NCI-H187 (cell line): ENCODE measurements around the gene MSI2.

Experiments
- DNase-seq, 2 experiments: peaks; one replicate each; lab custom pipeline; 2025; lab: John Stamatoyannopoulos, UW

The MSI2 gene

DNA sequence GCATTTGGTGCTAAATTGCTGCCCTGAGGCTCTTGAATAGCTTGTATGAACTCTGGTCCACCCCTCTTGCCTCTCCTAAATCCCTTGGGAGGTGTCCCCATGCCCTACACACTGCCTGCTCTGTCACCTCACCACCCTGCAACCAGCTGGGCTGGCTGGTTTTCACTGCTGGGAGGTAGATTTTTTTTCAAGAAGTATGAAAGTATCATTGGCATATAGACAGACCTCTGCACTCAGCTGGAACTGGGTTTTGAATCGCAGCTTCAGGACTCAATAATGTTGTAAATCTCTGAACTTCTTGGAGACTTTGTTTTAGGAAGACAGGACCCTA, 184.9 kb downstream of the MSI2 start:
- DNase-seq: no peak

DNA sequence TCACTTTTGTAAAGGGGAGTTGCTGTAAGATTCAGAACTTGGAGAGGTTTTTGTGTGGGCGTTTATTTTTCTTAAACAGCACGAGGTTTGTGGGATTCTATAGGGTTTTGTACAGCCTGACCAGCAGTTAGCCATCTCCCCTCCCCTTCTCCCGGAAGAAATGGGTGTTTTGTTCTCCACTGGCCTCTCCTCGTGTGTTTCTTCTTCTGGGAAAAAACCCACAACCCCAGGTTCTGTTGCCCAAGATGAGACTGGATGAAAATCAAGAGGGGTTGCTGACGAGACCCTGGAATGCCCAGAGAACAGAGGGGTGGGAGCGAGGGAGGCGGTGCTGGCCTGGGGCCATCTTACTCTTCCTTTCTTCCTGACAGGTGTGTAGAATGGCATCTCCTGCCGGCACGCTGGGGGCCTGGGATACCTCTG, 186.1 kb downstream of the MSI2 start:
- no peak for DNase-seq

DNA sequence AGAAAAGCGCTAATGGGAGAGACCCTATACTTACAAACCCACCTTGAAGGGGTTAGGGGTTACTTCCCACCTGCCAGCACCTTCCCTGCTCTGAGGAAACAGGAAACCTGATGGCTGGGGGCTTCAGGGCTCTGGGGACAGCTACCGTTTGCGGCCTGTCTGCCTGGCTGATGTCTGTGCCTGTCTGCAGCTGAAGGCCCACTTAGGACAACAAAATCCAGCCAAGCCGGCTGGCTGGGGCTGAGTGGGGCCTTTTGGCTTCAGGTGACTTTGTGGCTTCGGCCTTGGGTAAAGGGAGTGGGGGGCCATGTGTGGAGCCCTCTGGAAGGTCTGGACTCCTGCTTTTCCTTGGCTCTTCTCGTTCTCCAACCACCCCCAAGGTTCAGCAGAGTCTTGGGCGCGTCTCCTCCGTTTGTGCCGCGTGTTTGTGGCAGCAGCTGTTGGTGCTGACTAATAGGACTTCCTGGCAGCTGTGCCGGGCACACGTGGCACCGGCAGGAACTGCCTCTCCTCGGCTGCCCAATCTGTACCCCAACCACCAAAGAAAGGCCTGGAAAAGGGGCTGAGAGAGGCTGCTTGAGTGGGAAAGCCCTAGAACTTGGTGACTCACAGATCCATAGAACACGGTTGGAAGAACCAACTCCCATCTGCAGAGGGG, 186.7 kb downstream of the MSI2 start:
- DNase-seq: peak in 1 of 2 experiments; percentile 10

DNA sequence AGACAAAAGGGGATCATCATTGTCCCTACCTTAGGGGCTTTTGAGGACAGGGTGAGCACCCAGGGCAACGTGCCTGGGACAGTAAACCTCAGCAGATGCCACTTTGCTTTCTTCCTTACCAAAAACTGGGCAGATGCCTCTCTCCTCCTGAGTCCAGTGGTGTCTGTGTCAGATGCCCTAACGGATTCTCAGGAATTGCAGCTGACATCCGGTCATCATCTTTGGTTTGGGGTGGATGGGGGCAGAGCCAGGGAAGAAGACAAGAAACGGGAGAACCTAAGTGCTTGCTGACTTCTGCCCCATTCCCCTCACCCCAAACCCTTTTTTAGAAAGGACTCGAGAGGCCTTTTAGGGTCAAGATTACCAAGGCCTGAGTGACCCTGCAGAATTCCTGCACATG, 187.5 kb downstream of the MSI2 start:
- DNase-seq: no peak

DNA sequence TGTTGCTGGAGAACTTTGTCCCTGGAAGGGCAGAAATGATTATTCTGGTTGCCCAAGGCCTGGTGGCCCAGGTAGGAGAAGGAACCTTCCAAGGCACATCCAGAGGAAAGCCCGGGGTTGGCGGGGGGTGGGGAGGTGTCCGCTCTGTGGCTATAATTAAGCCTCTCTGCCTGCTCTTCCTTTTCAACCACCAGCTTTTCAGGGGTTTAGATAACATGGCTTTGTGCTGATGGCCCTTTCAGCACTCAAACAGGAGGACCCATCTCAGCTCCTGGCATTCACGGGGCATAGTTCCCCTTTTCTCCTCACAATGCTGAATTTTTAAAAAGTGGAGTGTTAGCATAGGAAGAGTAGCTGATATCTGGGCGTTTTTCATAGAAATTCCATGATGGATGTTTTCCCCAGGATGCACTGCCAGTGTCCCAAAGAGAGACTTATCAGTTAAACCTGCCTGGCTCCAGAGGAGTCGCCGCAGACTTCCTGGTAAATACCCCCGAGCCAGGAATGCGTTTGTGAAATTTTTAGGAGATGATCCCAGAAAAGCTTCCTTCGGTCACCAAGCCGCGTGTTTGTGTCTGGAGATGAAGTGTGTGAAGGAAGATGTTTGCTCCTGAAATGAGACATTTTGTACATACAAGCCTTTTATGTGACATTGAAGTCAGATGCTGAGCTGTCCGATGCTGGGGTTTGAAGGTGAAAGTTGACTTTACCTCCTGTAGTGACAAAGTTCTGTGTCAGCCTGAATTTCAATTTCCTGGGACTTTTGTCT, 188.5 kb downstream of the MSI2 start:
- DNase-seq: no peak

DNA sequence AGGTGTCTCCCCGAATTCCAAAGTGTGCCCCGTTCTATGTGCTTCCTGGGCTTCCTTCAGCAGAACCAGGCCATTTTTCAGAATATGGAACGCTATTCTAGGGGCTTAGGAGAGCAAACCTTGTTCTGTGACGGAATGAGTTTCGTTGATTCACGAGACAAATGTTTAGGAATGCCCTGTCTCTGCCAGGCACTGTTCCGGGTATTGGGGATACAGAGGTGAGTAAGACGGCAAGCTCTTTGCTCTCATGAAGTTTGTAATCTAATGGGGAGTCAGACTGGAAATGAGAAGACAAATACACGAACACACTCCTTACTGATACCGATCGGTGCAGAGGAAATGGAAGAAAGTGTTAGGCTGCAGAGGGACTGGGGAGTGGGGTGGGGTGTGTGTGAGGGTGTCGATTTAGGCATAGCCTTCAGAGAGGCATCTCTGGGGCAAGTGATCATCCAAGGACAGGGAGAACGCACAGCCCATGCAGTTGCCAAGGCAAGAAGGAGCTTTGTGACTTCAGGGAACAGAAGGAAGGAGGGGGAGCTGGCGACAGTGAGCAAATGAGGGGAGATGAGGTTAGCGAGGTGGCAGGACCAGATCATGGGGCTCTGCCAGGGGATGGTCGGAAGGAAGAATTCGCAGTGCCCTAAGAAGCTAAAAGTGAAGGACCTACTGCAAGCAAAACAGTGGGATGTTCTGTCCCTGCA, 189.6 kb downstream of the MSI2 start:
- DNase-seq: no peak

DNA sequence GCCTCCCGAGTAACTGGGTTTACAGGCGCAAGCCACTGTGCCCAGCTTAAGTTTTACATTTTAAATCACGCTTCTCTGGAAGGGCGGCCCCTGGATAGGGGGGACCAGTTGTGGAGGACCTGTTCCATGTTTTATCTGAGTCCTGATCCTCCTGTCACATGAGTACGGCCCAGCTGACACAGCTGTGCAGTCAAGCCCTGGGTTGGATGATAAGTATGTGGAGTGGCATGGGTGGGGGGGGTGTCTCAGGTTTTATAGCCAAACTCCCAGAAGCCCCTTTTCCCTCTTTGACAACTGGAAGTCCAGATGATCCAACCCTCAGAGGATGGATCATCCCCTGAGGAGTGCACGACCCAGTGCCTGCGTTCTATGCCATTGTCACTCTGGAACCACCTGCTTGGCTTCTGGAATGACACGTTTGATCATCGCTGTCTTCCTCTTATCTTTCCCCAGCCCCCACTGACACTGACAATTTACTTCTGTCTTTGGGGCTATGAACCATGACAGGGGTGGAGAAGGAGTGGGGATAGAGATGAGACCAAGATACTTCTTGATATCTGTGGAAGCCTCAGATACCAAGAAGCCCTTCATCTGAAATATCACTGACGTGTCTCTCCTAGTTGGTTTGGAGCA, 191.2 kb downstream of the MSI2 start:
- no peak for DNase-seq

DNA sequence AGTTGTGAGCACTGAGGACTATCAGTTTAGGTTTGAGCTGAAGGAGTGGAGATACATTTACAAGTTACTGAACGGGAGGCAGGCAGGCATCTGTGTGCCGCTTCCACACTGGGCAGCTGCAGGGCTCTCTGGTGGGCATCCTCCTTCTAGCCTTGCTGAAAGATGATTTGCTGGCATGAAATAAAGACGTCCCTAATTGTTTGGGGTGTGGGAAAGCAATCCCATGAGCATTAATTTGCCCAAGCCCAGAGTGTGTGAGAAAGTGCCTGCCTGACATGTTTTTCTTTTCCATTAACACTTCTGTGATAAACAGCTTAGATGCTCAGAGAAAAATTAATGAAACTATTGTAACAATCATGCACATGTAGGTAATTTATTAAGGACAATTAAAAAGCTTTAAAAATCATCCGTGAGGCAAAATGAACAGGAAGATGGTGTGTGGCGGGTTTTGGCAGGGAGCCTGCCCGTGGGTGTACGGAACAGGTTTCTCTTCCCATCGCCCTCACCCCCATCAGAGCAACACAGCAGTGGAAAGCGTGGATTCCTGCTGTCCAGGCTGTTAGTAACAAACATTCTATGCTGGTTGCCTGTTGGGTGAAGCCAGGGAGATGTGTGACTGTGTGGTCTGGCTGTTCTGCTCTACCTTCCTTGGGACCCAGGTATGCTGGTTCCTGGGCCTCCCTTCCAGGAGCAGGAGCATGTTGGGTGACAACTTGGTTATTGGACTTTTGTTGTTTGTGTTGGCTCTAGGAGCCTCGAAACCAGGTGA, 191.9 kb downstream of the MSI2 start:
- DNase-seq: no peak

DNA sequence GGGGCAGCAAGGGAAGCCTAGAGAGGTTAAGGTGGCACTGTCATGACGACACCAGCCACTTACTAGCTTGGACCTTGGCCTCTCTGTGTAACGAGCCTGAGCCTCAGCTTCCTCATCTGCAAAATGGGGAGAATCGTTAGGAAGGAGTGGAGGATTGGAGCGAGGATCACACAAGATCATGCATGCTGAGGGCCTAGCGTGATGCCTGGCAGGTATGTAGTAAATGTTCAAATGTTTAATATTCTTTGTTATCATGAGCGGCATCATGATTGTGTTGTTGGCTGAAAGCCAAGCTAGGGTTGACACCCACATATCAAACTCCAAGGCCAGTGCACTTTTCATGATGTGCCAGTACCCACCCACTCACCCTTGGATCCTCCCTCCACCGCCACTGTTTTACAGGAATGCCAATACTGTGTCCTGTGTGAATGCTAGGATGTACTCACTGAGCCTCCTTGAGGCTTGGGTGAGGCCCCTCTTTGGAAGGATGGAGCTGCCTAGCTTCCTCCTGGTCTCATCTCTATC, 192.5 kb downstream of the MSI2 start:
- DNase-seq: no peak

DNA sequence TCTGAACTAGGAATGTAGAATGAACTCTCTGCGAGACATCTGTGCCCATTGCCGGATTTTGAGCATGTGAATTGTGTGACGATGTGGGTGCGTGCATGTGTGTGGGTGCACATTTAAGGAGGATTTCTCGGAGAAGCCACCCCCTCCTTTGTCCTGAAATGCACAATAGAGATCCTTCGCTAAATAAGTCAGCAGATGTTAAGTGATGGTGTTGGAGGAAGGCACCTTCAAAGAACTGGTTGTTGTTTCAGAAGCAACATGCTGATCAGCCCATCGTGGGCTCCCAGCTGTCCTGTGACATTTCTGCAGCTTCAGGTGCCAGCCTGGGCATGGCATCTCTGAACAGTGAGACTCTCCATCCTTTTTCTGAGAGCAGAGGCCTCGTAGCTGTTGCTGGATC, 194.9 kb downstream of the MSI2 start:
- no peak for DNase-seq

DNA sequence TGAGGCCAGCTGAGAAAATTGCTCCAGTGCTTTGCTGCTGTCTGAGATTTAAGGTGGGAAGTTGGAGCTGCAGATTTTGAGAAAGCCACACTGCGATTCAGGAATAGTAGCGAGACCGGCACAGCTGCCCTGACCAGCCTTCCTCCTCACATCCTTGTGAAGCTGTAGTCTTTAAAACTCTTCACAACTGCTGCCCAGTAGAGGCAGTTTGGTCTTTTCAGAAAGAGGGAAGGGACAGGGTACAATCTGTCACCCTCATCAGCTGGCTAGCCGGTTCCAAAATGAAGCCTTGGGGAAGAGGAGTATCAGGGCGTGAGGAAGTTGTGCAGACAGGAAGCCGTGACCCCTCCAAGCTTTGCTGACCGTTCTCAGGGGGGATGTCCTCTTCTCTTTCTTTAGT, 195.3 kb downstream of the MSI2 start:
- no peak for DNase-seq

DNA sequence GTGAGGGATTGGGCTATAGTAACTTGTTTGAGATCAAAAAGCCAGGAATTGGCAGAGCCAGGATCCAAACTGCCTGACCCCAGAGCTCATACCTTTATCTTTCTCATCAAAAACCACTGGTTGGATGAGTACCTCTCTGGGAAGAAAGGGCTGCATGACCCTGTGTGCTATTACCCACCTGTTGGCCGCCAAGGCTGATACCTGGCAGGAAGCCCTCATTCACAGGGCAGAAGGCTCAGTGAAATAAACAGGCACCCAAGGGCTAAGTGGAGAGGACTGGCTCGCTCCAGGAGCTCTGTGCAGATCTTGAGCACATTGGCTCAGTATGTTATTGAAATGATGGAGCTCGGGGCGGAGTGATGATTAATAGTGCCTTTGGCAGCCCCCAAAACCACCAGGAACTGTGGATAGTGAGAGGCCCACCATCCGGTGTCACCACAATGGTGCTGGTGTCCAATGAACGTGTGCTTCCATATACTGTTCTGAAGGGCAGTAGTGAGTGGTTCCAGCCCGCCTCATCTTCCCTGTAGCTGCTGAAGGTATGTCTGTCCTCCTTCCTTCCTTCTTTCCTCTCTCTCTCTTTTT, 197.6 kb downstream of the MSI2 start:
- no peak for DNase-seq

DNA sequence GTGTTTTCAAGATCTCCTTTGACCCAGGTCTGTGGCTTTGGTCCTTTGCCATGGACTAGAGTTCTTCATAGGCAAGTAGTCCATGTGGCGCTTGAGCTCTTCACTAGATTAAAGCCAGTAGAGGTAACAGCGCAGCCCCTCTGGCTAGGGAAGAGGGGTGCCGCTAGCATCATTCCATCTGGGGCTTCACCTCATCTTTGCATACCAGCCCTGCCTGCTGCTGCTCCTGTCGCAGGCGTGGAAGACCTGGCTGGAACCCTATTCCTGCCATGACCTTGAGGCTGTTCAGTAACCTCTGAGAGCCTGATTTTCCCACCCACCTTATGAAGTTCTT, 198.4 kb downstream of the MSI2 start:
- DNase-seq: no peak

DNA sequence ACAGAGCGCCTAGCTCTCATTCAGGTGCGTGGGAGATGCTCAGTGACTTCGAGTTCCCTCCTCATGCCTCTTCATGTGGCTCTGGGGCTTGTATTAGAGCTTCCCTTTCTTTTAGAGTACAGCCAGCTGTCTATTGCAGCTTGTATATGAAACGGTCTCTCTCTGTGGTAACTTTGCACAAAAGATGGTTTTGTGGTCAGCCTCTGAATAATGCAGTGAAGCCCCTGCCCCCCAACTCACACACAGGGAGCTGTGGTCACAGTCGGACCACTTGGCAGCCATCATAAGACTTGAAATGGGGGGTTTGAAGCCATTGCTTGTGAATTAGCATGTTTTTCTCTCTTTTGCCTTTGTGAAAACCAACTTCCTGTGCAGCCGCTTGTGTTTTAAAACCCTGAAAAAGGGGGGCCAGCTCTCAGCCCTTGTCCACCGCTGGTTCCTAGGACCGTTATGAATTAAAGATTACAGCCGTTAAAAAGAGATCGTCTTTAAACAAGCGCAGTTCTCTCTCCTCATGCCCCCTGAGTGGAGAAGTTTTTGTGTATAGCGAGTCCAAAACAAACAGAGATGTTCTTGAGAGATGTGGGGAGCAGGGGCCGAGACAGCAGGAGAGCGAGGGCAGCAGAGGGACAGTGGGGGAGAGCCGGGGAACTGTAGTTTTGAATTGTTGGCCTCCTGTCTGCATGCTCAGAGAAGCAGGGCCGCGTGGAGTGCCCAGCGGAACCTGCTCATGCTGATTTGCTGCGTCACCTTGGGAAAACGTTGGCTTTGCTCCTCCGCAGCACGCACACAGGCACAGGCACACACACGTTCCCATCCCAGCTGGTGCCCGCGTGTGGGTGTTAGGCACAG, 199.0 kb downstream of the MSI2 start:
- DNase-seq: no peak

DNA sequence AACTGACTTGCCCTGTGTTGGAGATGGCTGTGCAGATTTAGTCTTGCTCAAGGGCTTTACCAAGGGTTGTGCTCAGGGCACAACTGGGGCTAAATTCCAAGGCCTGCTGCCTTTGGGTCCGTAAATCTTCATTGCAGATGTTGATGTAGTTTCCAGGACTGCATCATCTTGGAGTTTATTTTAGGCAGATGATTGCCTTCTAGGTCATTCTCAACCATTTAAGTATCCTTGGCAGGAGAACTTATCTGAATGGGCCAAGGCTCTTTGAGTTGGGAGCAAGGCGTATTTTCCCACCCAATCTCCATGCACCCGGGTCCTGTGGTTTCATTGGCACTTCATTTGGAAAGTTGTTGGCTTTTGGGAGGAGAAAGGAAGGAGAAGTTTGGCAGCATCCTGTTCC, 200.3 kb downstream of the MSI2 start:
- DNase-seq: no peak

DNA sequence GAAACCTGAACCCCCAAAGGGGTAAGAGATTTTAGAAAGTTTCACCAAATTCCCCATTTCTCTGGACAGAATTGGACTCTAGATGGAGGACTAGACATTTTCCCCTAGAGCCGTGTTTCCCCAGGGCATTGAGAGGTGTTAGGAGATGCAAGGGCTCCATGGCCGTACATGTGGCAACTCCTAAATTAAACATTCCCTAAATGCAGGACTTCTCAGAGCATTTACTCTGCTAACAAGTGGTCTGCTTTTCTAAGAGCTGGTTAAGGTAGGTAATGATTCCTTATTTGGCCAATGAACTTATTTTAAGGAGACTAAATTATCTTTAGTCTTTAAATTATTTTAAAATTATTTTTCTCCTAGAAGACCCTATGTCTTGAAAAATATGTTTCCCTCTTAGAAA, 200.9 kb downstream of the MSI2 start:
- no peak for DNase-seq

DNA sequence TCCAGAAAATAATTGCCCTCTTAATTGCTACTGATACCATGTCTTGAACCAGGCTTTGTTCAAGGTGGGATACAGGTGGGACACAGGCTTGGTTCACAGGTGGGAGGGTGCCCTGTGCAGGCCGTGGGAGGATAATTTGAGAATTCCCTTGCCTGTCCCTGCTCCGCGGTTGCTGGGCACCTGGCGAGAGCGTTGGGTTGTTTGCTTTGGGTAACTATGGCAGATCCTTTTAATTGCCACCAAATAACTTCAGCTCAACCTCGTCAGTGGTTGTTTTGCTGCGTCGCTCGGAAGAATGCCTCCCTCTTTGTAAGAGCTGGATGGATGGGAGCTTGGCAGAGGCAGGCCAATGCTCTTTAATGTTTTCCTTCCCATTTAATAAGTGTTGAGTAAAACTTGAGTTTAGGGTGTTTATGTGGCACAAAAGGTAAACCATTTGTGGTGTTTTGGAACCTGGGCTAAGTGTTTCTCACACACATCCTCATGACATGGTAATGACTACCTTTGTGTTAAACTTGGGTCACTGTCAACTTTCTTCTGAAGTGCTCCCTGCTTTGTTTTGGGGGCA, 202.5 kb downstream of the MSI2 start:
- no peak for DNase-seq

DNA sequence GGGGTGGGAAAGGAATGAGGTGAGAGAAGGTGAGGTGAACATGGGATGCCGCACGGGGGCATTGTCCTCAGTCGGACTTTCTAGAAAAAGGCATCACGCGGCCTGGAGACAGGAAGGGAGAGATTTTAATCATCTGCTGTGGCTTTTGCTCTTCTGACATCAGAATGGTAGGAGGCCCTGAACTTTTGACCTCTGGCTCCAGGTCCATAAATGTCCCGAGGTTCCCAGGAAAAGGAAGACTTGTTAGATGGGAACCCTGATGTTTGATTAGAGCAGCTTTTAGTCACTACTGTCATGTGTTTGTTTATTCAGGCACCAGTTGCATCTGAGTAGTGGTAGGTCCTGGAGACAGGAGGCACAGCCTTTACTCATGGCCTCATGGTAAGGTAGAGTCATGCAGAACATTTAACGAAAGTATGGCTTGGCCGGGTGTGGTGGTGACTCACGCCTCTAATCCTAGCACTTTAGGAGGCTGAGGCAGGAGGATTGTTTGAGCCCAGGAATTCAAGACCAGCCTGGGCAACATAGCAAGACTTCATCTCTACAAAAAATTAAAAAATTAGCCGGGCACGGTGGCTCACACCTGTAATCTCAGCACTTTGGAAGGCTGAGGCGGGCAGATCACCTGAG, 203.1 kb downstream of the MSI2 start:
- DNase-seq: no peak

DNA sequence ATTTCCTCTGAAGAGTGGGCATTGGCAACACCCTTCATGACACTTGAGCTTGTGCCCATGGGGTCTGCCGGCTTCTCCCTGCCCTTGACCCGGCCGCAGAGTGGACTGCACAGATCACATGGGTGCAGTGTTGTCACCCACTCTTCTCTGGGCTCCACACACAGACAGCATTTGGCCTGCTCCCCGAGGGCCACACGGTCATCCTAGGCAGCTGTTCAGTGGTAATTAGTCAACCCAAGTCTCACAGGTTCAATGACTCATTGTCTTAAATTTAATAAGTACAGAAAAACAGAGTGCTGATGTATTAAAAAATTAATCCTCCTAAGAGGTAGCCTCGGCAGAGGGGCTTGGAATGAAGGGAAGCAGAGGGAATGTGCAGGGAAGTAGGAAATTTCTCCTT, 204.8 kb downstream of the MSI2 start:
- DNase-seq: no peak
